GM12801 (cell line): ENCODE data around the gene SLC27A3.

Source experiments
- CTCF ChIP-seq: IDR thresholded peaks from one replicate; pipeline ENCODE4 v1.5.1; 2011; ENCODE audit warnings: control low read depth; ENCODE audit not compliant: insufficient read length; ENCODE audit errors: extremely low read depth

Gene SLC27A3

GRCh38 chr1:153735090-153735420, 40.2 kb upstream of the SLC27A3 start:
- TF ChIP-seq CTCF: no peak

GRCh38 chr1:153741986-153742385, 33.2 kb upstream of the SLC27A3 start:
- no peak for TF ChIP-seq CTCF

GRCh38 chr1:153742411-153743142, 32.6 kb upstream of the SLC27A3 start:
- TF ChIP-seq CTCF: no peak

DNA sequence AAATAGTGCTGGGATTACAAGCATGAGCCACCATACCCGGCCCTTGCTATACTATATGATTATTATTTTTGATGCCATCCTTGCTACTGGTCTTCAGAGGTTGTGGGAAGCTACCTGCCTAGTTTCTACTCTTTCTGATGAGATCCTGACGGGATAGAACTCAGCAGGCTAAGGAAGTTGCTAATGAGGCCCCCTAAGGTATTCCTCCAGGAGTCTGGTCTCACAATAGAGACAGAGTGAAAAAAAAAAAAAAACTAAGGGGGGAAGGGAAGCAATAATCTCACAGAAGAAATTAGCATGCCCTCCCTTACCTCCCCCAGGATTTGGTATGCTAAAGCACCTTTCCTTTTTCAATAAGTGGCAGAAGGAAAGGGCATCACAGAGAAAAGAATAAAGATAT, 29.8 kb upstream of the SLC27A3 start:
- TF ChIP-seq CTCF: no peak

- no peak for TF ChIP-seq CTCF
These were observed 29.0 kb upstream of the SLC27A3 start for GRCh38 chr1:153746174-153746573.

DNA sequence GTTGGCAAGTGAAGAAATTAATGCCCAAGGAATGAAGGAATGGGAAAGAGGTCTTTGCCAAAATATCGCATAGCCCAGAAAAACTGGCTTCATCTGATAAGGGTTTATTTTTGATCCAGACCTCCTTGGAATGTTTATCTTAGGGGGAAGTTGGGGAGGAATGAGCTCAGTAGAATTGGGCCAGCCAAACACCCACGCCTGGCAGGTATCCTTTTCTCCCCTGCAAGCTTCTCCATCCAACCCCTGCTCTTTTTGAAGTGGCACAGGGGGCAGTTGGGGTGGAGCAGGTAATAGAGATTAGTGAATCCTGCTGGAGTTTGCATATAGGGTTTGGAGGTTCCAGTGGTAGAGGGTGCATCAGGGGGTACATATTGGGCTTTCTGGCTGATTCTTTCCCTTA, 26.3 kb upstream of the SLC27A3 start:
- no peak for TF ChIP-seq CTCF

DNA sequence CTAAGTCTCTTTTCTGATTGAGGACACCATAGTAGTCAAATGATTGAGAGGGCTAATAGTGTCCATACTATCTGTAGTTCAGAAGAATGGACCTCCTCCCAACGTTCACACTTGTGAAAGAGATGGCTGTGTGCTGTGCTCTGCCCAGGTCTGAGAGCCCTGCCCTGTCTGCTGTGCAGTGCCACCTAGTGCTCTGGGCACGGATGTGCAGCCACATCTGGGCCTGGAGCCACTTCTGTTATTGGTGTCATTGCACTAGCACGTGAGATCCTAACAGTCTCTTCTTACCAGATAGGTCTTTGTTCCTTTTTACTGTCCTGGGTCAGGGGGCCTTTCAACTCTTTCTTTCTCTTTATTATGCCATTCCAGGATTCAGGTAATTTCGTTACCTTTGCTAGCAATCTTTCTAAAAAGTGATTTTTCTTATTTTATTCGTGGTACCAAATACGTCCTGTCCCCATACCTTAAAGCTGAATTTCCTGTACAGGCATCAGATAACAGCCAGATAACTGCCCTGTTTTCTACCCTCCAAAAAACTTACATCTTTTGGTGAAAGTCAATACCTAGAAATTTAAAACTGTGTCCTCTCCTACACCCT, 25.7 kb upstream of the SLC27A3 start:
- peak; percentile 93 for TF ChIP-seq CTCF
